ENCODE results near the gene XXYLT1.
"Not testable (repeated sequence)": the region's sequence is repeated elsewhere in the genome, so short reads cannot be mapped to it uniquely, and the experiment has no call there.

XXYLT1 gene

GRCh38 chr3:195125646-195126045 lies 145.3 kb downstream of the XXYLT1 start:
- no peak for DNase-seq

- no peak for DNase-seq
Measured at GRCh38 chr3:195124378-195124992, 146.5 kb downstream of the XXYLT1 start.

GRCh38 chr3:195123281-195123691 lies 147.7 kb downstream of the XXYLT1 start:
- no peak for DNase-seq

- DNase-seq = no peak
Measured at GRCh38 chr3:195122261-195122660, 148.7 kb downstream of the XXYLT1 start.

- no peak for DNase-seq
Measured at GRCh38 chr3:195120267-195120601, 150.7 kb downstream of the XXYLT1 start.

GRCh38 chr3:195119461-195120266 lies 151.3 kb downstream of the XXYLT1 start:
- DNase-seq = no peak

- DNase-seq = no peak
Measured at GRCh38 chr3:195118671-195119070, 152.3 kb downstream of the XXYLT1 start.

GRCh38 chr3:195117978-195118581 lies 152.9 kb downstream of the XXYLT1 start:
- no peak for DNase-seq

- no peak for DNase-seq
Measured at GRCh38 chr3:195116407-195117185, 154.4 kb downstream of the XXYLT1 start.

GRCh38 chr3:195115600-195116406 lies 155.2 kb downstream of the XXYLT1 start:
- no peak for DNase-seq

GRCh38 chr3:195114786-195115599 lies 156.0 kb downstream of the XXYLT1 start:
- DNase-seq = no peak

GRCh38 chr3:195113536-195114425 lies 157.2 kb downstream of the XXYLT1 start:
- no peak for DNase-seq

- DNase-seq = no peak
Measured at GRCh38 chr3:195113048-195113447, 157.9 kb downstream of the XXYLT1 start.

- DNase-seq = no peak
Measured at GRCh38 chr3:195112361-195112791, 158.6 kb downstream of the XXYLT1 start.

- DNase-seq = no peak
Measured at GRCh38 chr3:195111766-195112165, 159.2 kb downstream of the XXYLT1 start.

GRCh38 chr3:195111319-195111705 lies 159.6 kb downstream of the XXYLT1 start:
- DNase-seq = no peak

- no peak for DNase-seq
Measured at GRCh38 chr3:195110647-195111318, 160.2 kb downstream of the XXYLT1 start.

GRCh38 chr3:195109098-195109657 lies 161.8 kb downstream of the XXYLT1 start:
- DNase-seq = no peak

- DNase-seq = no peak
Measured at GRCh38 chr3:195107593-195107992, 163.4 kb downstream of the XXYLT1 start.

GRCh38 chr3:195107031-195107430 lies 163.9 kb downstream of the XXYLT1 start:
- not testable (repeated sequence) for DNase-seq

Measured in NCI-H2107 (cell line).